IPS-20b (cell line): Measurements from ENCODE around the gene RPS6KA3.

Experiments
- H3K27ac ChIP-seq: one replicate; pipeline ENCODE4 v1.5.1; 2013; ENCODE audit warnings: low read length
- H3K27me3 ChIP-seq: 2 replicates; pipeline ENCODE4 v1.6.1; 2013; ENCODE audit warnings: mild to moderate bottlenecking, low read length, inconsistent platforms; ENCODE audit not compliant: insufficient read depth
- H3K36me3 ChIP-seq: 2 replicates; pipeline ENCODE4 v1.6.1; 2013; ENCODE audit warnings: low read depth, mild to moderate bottlenecking, inconsistent platforms, low read length, moderate library complexity; ENCODE audit not compliant: insufficient read depth
- H3K4me1 ChIP-seq: 2 replicates; pipeline ENCODE4 v1.6.1; 2013; ENCODE audit warnings: mild to moderate bottlenecking, control low read depth, inconsistent platforms, low read length, moderate library complexity; ENCODE audit not compliant: insufficient read depth
- H3K4me3 ChIP-seq: 2 replicates; pipeline ENCODE4 v1.5.1; 2013; ENCODE audit warnings: mild to moderate bottlenecking, low read length, inconsistent platforms
- H3K9ac ChIP-seq: 2 replicates; pipeline ENCODE4 v1.6.1; 2013; ENCODE audit warnings: low read depth, mild to moderate bottlenecking, inconsistent platforms, low read length, moderate library complexity
- H3K9me3 ChIP-seq: 2 replicates; pipeline ENCODE4 v1.6.1; 2013; ENCODE audit warnings: mild to moderate bottlenecking, low read depth, low read length, inconsistent platforms; ENCODE audit not compliant: insufficient read depth

The RPS6KA3 gene

DNA sequence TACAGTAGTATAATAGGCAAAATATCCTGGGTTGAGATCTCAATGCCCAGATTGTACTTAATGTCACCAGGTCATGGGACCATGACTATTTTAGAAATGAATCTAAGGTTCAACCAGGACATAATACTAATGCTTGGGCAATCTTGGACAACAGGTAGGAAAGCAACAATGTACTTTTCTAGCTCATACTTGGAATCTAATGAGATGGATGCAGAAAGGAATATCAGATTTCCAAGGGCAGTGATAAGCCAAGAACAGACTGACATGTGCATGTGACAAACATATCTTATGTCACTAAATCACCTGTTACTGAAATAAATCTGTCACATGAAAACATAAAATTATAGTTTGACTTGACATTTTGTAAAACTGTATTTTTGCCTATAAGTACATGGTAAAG is 51.1 kb downstream of the RPS6KA3 start:
- H3K9ac ChIP-seq, result no peak overlapping the region
- peaks cover 6% of the 10 kb centered on the region for H3K4me1 ChIP-seq
- H3K27ac ChIP-seq, result no peak overlapping the region
- H3K4me3 ChIP-seq, result no peak overlapping the region
- H3K36me3 ChIP-seq, result no peaks in the 10 kb centered on the region
- H3K9me3 ChIP-seq, result no peaks in the 10 kb centered on the region
- no peaks in the 10 kb centered on the region for H3K27me3 ChIP-seq

- no peaks in the 10 kb centered on the region for H3K4me1 ChIP-seq
- H3K36me3 ChIP-seq, result peaks cover 5% of the 10 kb centered on the region; the same call in 1 of the 2 replicates
- no peak overlapping the region for H3K27ac ChIP-seq
- no peak overlapping the region for H3K9ac ChIP-seq
- H3K9me3 ChIP-seq, result no peaks in the 10 kb centered on the region
- H3K27me3 ChIP-seq, result no peaks in the 10 kb centered on the region
- H3K4me3 ChIP-seq, result no peak overlapping the region
Observed at GRCh38 chrX:20212486-20213089, 54.1 kb downstream of the RPS6KA3 start.

- Histone ChIP-seq H3K4me1 (no peaks in the 10 kb centered on the region), H3K27ac (no peak overlapping the region), H3K9ac (no peak overlapping the region), H3K9me3 (no peaks in the 10 kb centered on the region), H3K4me3 (no peak overlapping the region), H3K36me3 (peaks cover 8% of the 10 kb centered on the region; the same call in 1 of the 2 replicates), H3K27me3 (no peaks in the 10 kb centered on the region)
Observed at GRCh38 chrX:20211261-20211786, 55.4 kb downstream of the RPS6KA3 start.

- no peaks in the 10 kb centered on the region for H3K9me3 ChIP-seq
- no peak overlapping the region for H3K9ac ChIP-seq
- H3K4me3 ChIP-seq, result no peak overlapping the region
- no peaks in the 10 kb centered on the region for H3K27me3 ChIP-seq
- no peak overlapping the region for H3K27ac ChIP-seq
- peaks cover 8% of the 10 kb centered on the region; the same call in 1 of the 2 replicates for H3K36me3 ChIP-seq
- H3K4me1 ChIP-seq, result no peaks in the 10 kb centered on the region
Observed at GRCh38 chrX:20205927-20206708, 60.6 kb downstream of the RPS6KA3 start.

DNA sequence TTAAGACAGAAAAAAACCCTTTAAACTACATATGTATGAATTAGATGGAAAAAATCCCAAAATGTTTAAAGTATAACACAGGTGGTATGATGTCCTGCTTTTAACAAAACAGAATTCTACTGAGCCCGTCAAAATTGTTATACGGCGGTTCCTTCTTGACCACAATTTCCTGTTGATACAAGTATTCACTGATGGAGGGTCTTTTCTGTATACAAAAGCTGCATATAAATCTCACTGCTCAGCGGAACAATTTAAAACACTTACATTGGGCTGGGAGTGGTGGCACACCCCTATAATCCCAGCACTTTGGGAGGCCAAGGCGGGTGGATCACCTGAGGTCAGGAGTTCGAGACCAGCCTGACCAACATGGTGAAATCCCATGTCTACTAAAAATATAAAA is 62.4 kb downstream of the RPS6KA3 start:
- H3K27ac ChIP-seq, result no peak overlapping the region
- H3K4me3 ChIP-seq, result no peak overlapping the region
- H3K27me3 ChIP-seq, result no peaks in the 10 kb centered on the region
- peaks cover 8% of the 10 kb centered on the region; the same call in 1 of the 2 replicates for H3K36me3 ChIP-seq
- H3K9ac ChIP-seq, result no peak overlapping the region
- H3K9me3 ChIP-seq, result no peaks in the 10 kb centered on the region
- no peaks in the 10 kb centered on the region for H3K4me1 ChIP-seq

DNA sequence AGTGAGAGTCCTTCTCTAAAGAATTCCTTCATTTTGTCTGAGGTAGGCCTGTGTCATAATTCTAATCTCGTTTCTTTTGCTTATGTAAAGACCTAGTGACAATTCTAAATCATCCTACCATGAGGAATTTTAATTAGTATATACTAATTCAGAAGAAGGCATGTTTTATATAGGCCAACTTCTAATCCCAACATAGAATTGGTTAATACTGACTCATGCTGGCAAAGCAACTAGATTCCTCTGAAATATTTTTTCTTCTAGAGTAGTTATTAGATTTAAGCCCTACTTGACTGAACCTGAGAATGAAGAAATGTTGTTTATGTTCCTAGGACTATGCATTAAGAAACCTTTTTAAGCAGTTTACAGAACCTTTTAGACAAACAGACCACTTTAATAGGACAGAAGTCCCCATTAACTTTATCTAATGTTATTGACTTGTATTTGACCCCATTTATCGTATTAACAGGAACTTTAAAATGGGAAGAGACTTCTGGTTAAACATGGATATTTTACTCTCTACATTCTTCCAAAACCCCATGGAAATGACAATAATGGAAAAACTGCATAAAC is 69.0 kb downstream of the RPS6KA3 start:
- Histone ChIP-seq H3K4me1 (no peaks in the 10 kb centered on the region), H3K36me3 (0 out of 2 replicates have a peak, but pooled peaks cover 4% of the 10 kb centered on the region), H3K27ac (no peak overlapping the region), H3K4me3 (no peak overlapping the region), H3K9ac (no peak overlapping the region), H3K9me3 (no peaks in the 10 kb centered on the region), H3K27me3 (no peaks in the 10 kb centered on the region)

- Histone ChIP-seq H3K4me3 (no peak overlapping the region), H3K36me3 (peaks cover 5% of the 10 kb centered on the region), H3K27ac (no peak overlapping the region), H3K9ac (no peak overlapping the region), H3K4me1 (no peaks in the 10 kb centered on the region), H3K9me3 (no peaks in the 10 kb centered on the region), H3K27me3 (no peaks in the 10 kb centered on the region)
Observed at GRCh38 chrX:20189171-20189570, 77.5 kb downstream of the RPS6KA3 start.

DNA sequence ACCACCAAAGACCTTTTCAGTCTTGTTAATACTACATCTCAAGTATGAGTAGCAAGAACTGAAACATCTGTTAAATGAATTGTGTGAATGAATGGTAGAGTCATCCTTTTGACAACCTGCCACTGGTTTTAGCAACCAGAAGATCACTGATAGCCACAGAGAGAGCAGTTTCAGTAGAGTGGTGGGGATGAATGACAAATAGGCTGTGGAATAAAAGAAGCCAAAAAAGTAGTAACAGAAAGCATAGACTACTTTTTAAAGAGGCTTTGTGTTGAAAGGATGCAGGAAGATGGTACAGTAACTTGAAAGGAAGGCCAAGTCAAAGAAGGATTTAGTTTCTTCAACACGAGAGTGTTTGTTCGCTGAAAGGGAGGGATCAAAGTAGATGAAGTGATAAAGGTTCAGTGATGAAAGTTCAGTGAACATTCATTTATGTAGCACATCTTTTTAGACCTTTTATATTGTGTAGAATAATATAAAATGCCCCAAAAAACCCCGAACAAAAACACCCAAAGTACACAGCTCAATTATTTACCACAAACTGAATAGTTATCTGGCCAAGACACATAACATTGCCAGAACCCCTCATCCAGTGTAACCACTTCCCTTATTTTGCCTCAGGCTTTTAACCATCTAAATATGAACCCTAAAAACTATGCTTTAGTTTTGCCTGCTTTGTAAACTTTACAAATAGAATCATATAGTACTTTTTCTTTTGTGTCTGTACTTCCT is 84.9 kb downstream of the RPS6KA3 start:
- Histone ChIP-seq H3K9me3 (no peaks in the 10 kb centered on the region), H3K4me1 (no peaks in the 10 kb centered on the region), H3K27ac (no peak overlapping the region), H3K36me3 (peaks cover 5% of the 10 kb centered on the region), H3K4me3 (no peak overlapping the region), H3K9ac (no peak overlapping the region), H3K27me3 (no peaks in the 10 kb centered on the region)

GRCh38 chrX:20177093-20177492 is 89.6 kb downstream of the RPS6KA3 start:
- Histone ChIP-seq H3K4me3 (no peak overlapping the region), H3K36me3 (peaks cover 40% of the 10 kb centered on the region), H3K9ac (no peak overlapping the region), H3K27ac (no peak overlapping the region), H3K9me3 (no peaks in the 10 kb centered on the region), H3K27me3 (no peaks in the 10 kb centered on the region), H3K4me1 (no peaks in the 10 kb centered on the region)

DNA sequence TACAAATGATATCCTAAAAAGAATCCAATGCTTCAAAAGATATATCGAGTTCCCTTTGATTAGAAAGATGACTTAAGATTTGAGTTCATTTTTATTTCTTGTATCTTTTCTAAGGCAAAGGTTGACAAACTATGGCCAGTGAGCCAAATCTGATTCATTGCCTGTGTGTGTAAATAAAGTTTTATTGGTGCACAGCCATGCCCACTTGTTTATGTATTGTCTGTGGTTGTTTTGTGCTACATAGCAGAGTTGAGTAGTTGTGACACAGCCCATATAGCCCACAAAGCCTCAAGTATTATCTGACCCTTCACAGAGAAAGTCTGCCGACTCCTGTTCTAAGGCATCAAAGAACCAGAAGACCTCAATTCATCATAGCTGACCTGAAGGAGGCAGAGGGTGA is 92.9 kb downstream of the RPS6KA3 start:
- no peak overlapping the region for H3K9ac ChIP-seq
- H3K36me3 ChIP-seq, result peaks cover 51% of the 10 kb centered on the region
- H3K9me3 ChIP-seq, result no peaks in the 10 kb centered on the region
- H3K27me3 ChIP-seq, result no peaks in the 10 kb centered on the region
- no peak overlapping the region for H3K4me3 ChIP-seq
- no peaks in the 10 kb centered on the region for H3K4me1 ChIP-seq
- H3K27ac ChIP-seq, result no peak overlapping the region

DNA sequence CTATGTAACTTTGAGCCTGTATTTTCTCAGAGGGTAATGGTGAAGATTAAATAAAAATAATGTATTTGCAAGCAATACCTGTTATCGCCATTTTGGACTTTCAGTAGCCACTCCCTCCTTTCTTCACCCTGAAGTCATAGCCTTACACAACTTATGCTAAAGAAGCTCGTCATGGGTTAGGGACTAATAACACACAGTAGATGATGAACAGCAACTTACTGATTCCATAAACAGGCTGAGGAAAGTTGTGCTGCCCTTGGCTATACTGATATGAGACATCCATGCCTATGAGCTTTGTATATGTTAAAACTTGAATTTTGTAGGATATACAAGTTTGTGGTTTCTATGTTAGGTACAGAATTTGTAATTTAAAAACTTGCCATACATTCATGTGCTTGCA is 93.4 kb downstream of the RPS6KA3 start:
- Histone ChIP-seq H3K9ac (no peak overlapping the region), H3K27ac (no peak overlapping the region), H3K4me1 (no peaks in the 10 kb centered on the region), H3K9me3 (no peaks in the 10 kb centered on the region), H3K4me3 (no peak overlapping the region), H3K36me3 (peaks cover 55% of the 10 kb centered on the region), H3K27me3 (no peaks in the 10 kb centered on the region)
